Activated CD4-positive, alpha-beta T cell treated with anti-CD3 and anti-CD28 coated beads for 36 hours (primary cell): ENCODE results near the gene PDE11A. TPM values are rescaled to one million over a fixed set of nuclear protein-coding genes. Genes with fewer than 3 reads are reported as not detected.

Experiments
- ATAC-seq: fragments of 200-7000 bp; cut with Tn5 transposase; one replicate; pipeline ENCODE4 v1.10.0; 2021; ENCODE audit warnings: mild to moderate bottlenecking, moderate library complexity
- CTCF ChIA-PET: fragments of 350-600 bp; sonication (Branson Sonifier 250); formaldehyde crosslinking; loops from one replicate; lab custom pipeline; 2021; ENCODE audit warnings: antibody characterized with exemption; lab: Charles Lee
- POLR2A ChIA-PET: fragments of 350-600 bp; sonication (Branson Sonifier 250); formaldehyde crosslinking; loops from one replicate; lab custom pipeline; 2021; ENCODE audit warnings: antibody characterized with exemption, inconsistent platforms; lab: Charles Lee
- DNase-seq: peaks from one replicate; pipeline ENCODE4 v3.0.0-alpha.2; 2020
- H3K27ac Mint-ChIP-seq: one replicate; pipeline ENCODE4 v1.8.0; 2021; ENCODE audit warnings: mixed read lengths
- H3K27me3 Mint-ChIP-seq: one replicate; pipeline ENCODE4 v1.8.0; 2021; ENCODE audit warnings: mixed read lengths
- H3K36me3 Mint-ChIP-seq: one replicate; pipeline ENCODE4 v1.8.0; 2021; ENCODE audit warnings: low read depth, mixed read lengths
- H3K4me1 Mint-ChIP-seq: one replicate; pipeline ENCODE4 v1.8.0; 2021; ENCODE audit warnings: mixed read lengths
- H3K4me3 Mint-ChIP-seq: one replicate; pipeline ENCODE4 v1.8.0; 2021; ENCODE audit warnings: mild to moderate bottlenecking, moderate library complexity, mixed read lengths
- H3K9me3 Mint-ChIP-seq: one replicate; pipeline ENCODE4 v1.8.0; 2021; ENCODE audit warnings: low read depth, mixed read lengths
- intact Hi-C, 2 experiments: fragments of 100-400 bp; cut with DNase I in 1 of 2; cut with micrococcal nuclease in 1 of 2; formaldehyde crosslinking; loops; one replicate each; pipeline versions ENCODE4 v1.14.2 to v1.15.1; 2022 to 2024; cut with DNase I, micrococcal nuclease
- total RNA-seq, 2 experiments: library from RNA; stranded (reverse); gene quantifications; one replicate each; pipeline ENCODE4 v1.2.3, GENCODE V29; 2021

Gene PDE11A
- total RNA-seq, 2 experiments from 2014 or later, result 0.12 TPM; not detected in 1

DNA sequence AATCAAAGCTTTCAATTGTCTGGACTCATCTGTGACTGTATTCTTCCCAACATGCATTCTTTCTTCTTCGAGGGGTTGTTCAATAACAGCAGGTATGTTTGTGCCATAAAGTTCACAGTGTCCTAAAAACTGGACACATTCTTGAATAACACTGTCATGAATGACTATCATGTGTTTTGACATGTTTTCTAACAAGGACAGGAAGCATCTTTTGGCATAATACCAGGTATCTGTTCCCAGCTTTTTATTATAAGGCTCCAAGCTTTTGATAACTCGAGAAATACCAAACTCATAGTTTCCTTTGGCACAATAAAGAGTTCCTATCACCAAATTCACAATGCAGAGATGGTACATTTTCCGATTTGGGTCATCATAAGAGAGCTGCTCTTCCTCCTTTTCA is 455.8 kb downstream of the PDE11A start:
- DNase-seq, result no peak
- ChIA-PET CTCF (interaction anchor here (1.3 kb wide), 1 partner anchor 48 kb away, joined by 3 read pairs; no protein-coding TSS in a partner anchor), POLR2A (no interaction called here)
- Mint-ChIP-seq H3K36me3 (no peaks in the 10 kb centered on the region), H3K9me3 (no peaks in the 10 kb centered on the region), H3K27ac (no peak overlapping the region), H3K4me1 (no peaks in the 10 kb centered on the region), H3K27me3 (no peaks in the 10 kb centered on the region), H3K4me3 (no peak overlapping the region)
- intact Hi-C loops, result loop anchor here (5.0 to 10.0 kb wide), 5 partner anchors 279 to 1614 kb away; partner anchors contain the start of genes LNPK (in 1 of the 2) and RBM45 (in 1 of the 2)
- ATAC-seq, result no peak

DNA sequence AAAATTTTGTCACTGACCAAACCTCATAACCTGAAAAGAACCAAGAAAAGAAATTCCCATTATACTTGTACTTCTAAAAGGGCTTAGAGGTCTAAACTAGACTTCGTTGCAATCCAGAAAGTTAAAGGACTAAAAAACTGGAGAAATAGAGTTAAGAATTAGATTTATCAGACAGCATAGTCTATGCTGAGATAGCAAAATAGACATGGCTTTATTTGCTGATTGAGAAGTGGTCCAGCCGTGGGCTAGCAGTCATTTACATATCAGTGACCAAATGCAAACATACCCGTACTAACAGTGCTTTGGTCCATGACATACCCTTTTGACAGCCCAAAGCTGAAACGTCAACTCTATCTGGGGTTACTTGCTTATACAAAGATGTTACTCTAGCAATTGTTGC is 456.5 kb downstream of the PDE11A start:
- H3K4me1 Mint-ChIP-seq, result no peaks in the 10 kb centered on the region
- CTCF ChIA-PET, result interaction anchor here (0.9 to 1.3 kb wide), 2 partner anchors 12 to 47 kb away, joined by 3 to 4 read pairs; no protein-coding TSS in a partner anchor
- H3K9me3 Mint-ChIP-seq, result no peaks in the 10 kb centered on the region
- no peaks in the 10 kb centered on the region for H3K36me3 Mint-ChIP-seq
- ATAC-seq, result no peak
- DNase-seq, result no peak
- POLR2A ChIA-PET, result no interaction called here
- H3K27ac Mint-ChIP-seq, result no peak overlapping the region
- H3K4me3 Mint-ChIP-seq, result no peak overlapping the region
- intact Hi-C loops, result loop anchor here (5.0 to 10.0 kb wide), 5 partner anchors 279 to 1614 kb away; partner anchors contain the start of genes LNPK (in 1 of the 2) and RBM45 (in 1 of the 2)
- no peaks in the 10 kb centered on the region for H3K27me3 Mint-ChIP-seq

DNA sequence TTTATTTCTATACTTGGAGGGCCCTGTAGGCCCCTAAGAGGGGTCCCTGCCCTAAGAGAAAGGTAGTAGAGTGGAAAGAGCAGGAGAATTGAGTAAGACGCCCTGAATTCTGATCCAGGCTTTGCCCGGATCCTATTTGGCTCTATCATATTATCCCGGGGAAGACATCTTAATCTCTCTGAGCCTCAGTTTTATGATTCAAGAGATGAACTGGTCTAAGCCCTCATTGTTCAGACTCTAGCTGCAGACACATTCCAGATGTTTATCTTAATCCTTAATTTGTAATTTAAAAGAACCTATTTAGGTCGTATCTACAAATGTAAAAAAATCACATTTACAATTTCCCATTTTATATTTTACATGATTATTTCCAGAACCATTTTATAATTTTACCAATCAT is 459.9 kb downstream of the PDE11A start:
- no peak for ATAC-seq
- Mint-ChIP-seq H3K4me1 (no peaks in the 10 kb centered on the region), H3K4me3 (no peak overlapping the region), H3K9me3 (no peaks in the 10 kb centered on the region), H3K36me3 (peaks cover 2% of the 10 kb centered on the region), H3K27ac (no peak overlapping the region), H3K27me3 (peaks cover 2% of the 10 kb centered on the region)
- intact Hi-C loops, result loop anchor here in 1 of 2 experiments (10.0 kb wide), 1 partner anchor 802 kb away; no protein-coding TSS in a partner anchor
- DNase-seq, result no peak
- ChIA-PET CTCF (interaction anchor here (0.8 to 1.3 kb wide), 3 partner anchors 8 to 23 kb away, joined by 3 to 7 read pairs (median 4); no protein-coding TSS in a partner anchor), POLR2A (no interaction called here)

DNA sequence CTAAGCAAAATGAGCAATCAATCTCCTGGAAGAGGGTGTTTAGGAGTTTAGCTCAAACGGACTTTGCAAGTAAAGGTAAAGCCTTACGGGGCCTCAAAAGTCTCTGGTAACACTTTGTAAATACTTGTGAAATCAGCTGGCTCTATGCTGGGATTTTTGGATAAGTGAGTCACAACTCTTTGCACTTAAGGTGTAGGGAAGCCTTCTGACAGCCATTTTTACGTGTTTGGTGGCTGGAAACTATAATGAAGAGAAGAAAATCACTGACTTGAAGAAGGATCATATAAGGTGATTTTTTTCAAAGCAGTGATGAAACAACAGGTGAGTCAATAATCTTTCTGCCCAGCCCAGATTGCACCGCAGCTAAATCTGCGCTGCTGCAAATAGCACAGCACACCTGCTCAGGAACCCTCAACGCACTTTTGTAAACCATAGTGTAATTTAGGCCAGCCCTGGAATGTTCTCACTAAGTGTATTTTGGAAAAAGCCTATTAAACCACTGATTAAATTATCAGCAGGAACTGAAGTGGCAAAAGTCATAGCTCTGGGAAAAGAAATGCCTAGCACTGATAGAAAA is 461.2 kb downstream of the PDE11A start:
- ATAC-seq (no peak), DNase-seq (no peak)
- ChIA-PET CTCF (interaction anchor here (0.6 to 1.3 kb wide), 3 partner anchors 113 to 195 kb away, joined by 3 read pairs; no protein-coding TSS in a partner anchor), POLR2A (no interaction called here)
- Mint-ChIP-seq H3K27ac (no peak overlapping the region), H3K4me1 (no peaks in the 10 kb centered on the region), H3K9me3 (no peaks in the 10 kb centered on the region), H3K4me3 (no peak overlapping the region), H3K27me3 (peaks cover 2% of the 10 kb centered on the region), H3K36me3 (peaks cover 2% of the 10 kb centered on the region)
- intact Hi-C loops, result loop anchor here in 1 of 2 experiments (10.0 kb wide), 1 partner anchor 803 kb away; no protein-coding TSS in a partner anchor

DNA sequence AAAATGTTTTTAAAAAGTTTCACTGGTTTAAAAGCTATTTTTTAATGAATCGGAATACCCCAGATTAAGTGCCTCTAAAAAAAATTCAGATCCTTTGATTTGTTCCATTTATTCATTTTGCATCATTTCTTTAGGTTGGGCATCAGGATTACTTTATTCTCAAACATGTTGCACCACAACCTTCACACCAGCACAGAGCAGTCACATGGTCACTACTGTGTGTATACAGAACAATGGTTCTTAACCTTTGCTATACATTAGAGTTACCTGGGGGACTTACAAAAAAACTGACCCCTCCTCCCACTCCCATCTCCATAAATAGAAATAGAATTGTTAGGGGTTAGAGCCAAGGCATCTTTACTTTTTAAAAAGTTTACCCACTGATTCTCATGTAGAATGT is 461.8 kb downstream of the PDE11A start:
- H3K36me3 Mint-ChIP-seq, result peaks cover 2% of the 10 kb centered on the region
- DNase-seq (no peak), ATAC-seq (no peak)
- H3K4me1 Mint-ChIP-seq, result no peaks in the 10 kb centered on the region
- ChIA-PET POLR2A (no interaction called here), CTCF (interaction anchor here (0.6 to 1.3 kb wide), 5 partner anchors 19 to 194 kb away, joined by 3 read pairs; no protein-coding TSS in a partner anchor)
- H3K4me3 Mint-ChIP-seq, result no peak overlapping the region
- H3K27ac Mint-ChIP-seq, result no peak overlapping the region
- intact Hi-C loops, result loop anchor here in 1 of 2 experiments (10.0 kb wide), 1 partner anchor 804 kb away; no protein-coding TSS in a partner anchor
- no peaks in the 10 kb centered on the region for H3K9me3 Mint-ChIP-seq
- H3K27me3 Mint-ChIP-seq, result peaks cover 2% of the 10 kb centered on the region

DNA sequence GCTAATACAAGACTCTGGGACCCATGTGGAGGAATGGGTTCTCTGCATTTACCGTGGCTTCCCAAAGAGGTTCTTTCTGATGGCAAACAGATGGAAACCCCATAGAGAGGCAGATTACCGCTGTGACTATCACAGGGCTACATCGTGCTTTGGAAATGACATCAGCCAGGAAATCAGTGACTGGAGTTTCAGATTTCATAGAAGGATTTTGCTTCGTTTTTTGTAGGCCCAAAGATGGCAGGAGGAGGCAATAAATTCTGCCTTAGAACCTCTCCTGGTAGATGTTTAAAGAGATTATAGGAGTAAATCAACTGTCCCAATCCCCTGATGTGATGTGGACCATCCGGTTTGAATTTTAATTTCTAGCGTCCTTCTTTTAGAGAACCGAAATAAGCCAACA is 465.9 kb downstream of the PDE11A start:
- no peaks in the 10 kb centered on the region for H3K4me1 Mint-ChIP-seq

DNA sequence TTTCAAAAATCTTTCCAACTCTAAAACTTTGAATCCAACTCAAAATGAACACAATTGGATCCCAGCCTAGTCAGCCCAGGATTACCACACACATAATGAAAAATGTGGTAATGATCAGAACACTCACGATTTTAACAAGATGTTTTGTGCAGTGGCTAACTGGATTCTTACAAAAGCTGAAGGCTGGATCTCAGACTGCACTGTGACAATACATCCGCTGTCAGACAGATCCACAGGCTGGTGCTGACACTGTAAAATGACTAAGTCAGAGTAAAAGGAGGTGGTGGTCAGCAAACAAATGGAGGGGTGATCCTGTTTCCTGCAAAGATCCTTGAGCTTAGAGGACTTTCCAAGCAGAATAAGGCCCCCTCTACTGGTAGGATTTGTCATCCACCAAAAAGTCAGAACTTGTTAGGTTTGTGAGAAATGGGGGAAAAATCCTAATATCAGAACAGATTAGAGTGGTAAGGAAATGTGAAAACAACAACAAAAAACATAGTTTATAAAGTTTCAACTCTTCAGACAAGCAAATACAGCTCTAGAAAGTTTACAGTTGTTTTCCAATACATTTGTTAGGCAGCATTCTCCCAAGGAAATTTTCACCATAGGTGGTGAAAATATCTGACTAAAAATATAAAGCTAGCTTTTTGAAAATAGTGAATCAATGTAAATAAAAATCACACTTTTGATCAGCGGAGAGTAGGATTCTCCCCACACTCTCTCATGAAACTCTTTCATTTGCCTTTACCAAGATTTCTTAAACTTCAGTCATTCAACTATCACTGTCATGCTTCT is 468.1 kb downstream of the PDE11A start:
- intact Hi-C loops, result loop anchor here (1.0 to 2.0 kb wide), 2 partner anchors 269 to 270 kb away; no protein-coding TSS in a partner anchor
- ChIA-PET POLR2A (interaction anchor here (0.6 kb wide), 1 partner anchor 216 kb away, joined by 3 read pairs; no protein-coding TSS in a partner anchor), CTCF (interaction anchor here (0.7 to 1.6 kb wide), 14 partner anchors 8 to 440 kb away, joined by 3 to 5 read pairs (median 4); no protein-coding TSS in a partner anchor)
- no peak for DNase-seq
- Mint-ChIP-seq H3K4me3 (no peak overlapping the region), H3K27me3 (peaks cover 2% of the 10 kb centered on the region), H3K36me3 (peaks cover 2% of the 10 kb centered on the region), H3K27ac (no peak overlapping the region), H3K4me1 (no peaks in the 10 kb centered on the region), H3K9me3 (no peaks in the 10 kb centered on the region)
- peak; percentile 23 for ATAC-seq

More for the DNA sequence above, 465.9 kb downstream of the PDE11A start:
- ATAC-seq (no peak), DNase-seq (no peak)
- Mint-ChIP-seq H3K27ac (no peak overlapping the region), H3K4me3 (no peak overlapping the region), H3K9me3 (no peaks in the 10 kb centered on the region), H3K36me3 (peaks cover 2% of the 10 kb centered on the region), H3K27me3 (peaks cover 2% of the 10 kb centered on the region)
- ChIA-PET CTCF (interaction anchor here (1.4 kb wide), 1 partner anchor 271 kb away, joined by 3 read pairs; no protein-coding TSS in a partner anchor), POLR2A (no interaction called here)
- intact Hi-C loops, result no loop called here

DNA sequence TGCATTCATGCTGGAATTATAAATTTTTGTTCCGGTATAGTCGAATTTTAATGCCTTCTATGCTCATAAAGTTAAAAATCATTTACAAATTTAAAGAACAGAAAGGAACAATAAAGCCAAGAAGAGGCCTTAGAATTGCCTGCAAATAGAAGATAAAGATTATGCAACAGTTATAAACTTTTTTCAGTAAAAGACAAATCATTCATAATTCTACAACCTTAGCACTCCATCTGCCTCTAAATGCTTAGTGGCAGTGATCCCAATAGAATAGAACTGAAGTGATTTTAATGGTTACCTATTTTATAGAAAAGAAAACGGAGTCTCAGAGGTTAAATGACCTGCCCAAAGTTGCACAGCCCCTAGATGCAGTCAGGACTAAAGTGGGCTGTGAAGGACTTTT is 468.8 kb downstream of the PDE11A start:
- intact Hi-C loops, result loop anchor here (1.0 to 2.0 kb wide), 2 partner anchors 268 to 269 kb away; no protein-coding TSS in a partner anchor
- H3K4me1 Mint-ChIP-seq, result no peaks in the 10 kb centered on the region
- H3K27me3 Mint-ChIP-seq, result no peaks in the 10 kb centered on the region
- H3K36me3 Mint-ChIP-seq, result peaks cover 2% of the 10 kb centered on the region
- ATAC-seq (no peak), DNase-seq (no peak)
- ChIA-PET POLR2A (no interaction called here), CTCF (interaction anchor here (0.7 to 1.6 kb wide), 14 partner anchors 9 to 439 kb away, joined by 3 to 7 read pairs (median 4); no protein-coding TSS in a partner anchor)
- no peaks in the 10 kb centered on the region for H3K9me3 Mint-ChIP-seq
- H3K27ac Mint-ChIP-seq, result no peak overlapping the region
- H3K4me3 Mint-ChIP-seq, result no peak overlapping the region

DNA sequence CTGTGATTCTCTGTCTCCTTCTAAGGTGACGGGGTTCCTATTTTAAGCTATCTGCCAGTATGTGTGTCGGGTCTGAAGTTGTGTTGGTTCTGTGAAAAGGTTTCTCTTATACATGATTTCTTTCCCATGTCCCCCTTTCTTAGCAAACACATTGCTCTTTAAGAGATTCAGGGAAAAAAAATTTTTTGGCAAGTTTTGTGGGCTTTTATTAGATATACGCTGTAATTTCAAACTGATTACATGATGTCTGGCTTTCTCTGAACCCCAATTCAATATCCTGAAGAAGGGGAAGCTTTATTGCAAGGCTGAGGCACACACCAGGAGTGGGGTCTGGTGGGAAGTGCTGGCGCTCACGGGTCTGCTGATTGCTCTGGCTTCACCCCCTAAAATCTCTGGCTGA is 469.4 kb downstream of the PDE11A start:
- no peak overlapping the region for H3K4me3 Mint-ChIP-seq
- H3K9me3 Mint-ChIP-seq, result no peaks in the 10 kb centered on the region
- H3K4me1 Mint-ChIP-seq, result no peaks in the 10 kb centered on the region
- intact Hi-C loops, result no loop called here
- POLR2A ChIA-PET, result no interaction called here
- peaks cover 2% of the 10 kb centered on the region for H3K36me3 Mint-ChIP-seq
- DNase-seq (no peak), ATAC-seq (no peak)
- CTCF ChIA-PET, result interaction anchor here (1.1 to 1.6 kb wide), 3 partner anchors 9 to 27 kb away, joined by 3 to 7 read pairs (median 4); no protein-coding TSS in a partner anchor
- H3K27ac Mint-ChIP-seq, result no peak overlapping the region
- peaks cover 2% of the 10 kb centered on the region for H3K27me3 Mint-ChIP-seq

DNA sequence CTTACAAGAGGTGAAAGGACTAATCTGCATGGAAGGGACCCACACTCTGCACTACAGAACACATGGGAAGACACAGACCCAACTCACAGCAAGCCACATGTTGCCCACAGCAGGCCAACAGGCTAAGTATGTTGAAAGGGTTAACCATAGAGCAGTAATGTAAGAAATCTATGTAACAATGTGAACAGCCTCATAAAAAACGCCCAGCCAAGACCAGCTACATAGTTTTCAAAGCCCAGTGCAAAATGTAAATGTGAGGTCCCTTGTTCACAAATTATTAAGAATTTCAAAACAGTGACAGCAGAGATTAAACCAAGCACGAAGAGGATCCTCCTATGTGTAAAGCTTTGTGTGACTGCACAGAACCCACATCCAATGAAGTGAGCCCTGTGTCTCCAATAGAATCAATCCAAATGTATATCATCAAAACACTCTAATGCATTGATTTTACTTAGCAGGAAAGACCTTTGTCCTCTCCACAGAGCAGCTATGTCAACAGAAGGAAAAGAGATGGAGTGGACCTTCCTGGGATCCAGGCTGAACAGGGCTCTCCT is 469.9 kb downstream of the PDE11A start:
- intact Hi-C loops, result no loop called here
- H3K27ac Mint-ChIP-seq, result no peak overlapping the region
- POLR2A ChIA-PET, result no interaction called here
- no peaks in the 10 kb centered on the region for H3K9me3 Mint-ChIP-seq
- peaks cover under 1% of the 10 kb centered on the region for H3K36me3 Mint-ChIP-seq
- DNase-seq (no peak), ATAC-seq (no peak)
- H3K4me1 Mint-ChIP-seq, result no peaks in the 10 kb centered on the region
- no peak overlapping the region for H3K4me3 Mint-ChIP-seq
- CTCF ChIA-PET, result interaction anchor here (1.1 to 1.6 kb wide), 3 partner anchors 9 to 27 kb away, joined by 3 to 7 read pairs (median 4); no protein-coding TSS in a partner anchor
- peaks cover 2% of the 10 kb centered on the region for H3K27me3 Mint-ChIP-seq

DNA sequence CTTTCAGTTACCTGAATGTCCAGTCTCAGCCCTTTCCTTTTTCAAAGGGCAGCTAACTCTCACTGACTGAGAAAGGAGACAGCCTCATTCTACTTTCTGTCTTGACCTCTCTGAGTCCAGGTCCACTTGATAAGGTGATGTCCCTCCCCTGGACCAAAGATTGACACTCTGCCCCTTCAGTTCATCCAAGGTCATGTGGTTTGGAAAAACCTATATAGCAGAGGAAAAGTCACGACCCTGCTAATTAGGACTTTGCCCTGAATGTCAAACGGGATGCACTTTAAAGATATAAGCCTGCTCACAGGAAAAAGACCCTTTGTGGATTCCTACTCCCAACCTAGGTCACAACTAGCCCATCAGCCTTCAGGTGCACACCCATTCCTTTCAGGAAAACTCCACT is 471.7 kb downstream of the PDE11A start:
- no peak overlapping the region for H3K4me3 Mint-ChIP-seq
- H3K9me3 Mint-ChIP-seq, result no peaks in the 10 kb centered on the region
- CTCF ChIA-PET, result no interaction called here
- ATAC-seq, result no peak
- peaks cover 2% of the 10 kb centered on the region for H3K27me3 Mint-ChIP-seq
- H3K27ac Mint-ChIP-seq, result no peak overlapping the region
- POLR2A ChIA-PET, result no interaction called here
- H3K36me3 Mint-ChIP-seq, result no peaks in the 10 kb centered on the region
- intact Hi-C loops, result no loop called here
- no peaks in the 10 kb centered on the region for H3K4me1 Mint-ChIP-seq
- DNase-seq, result no peak
